ENCODE measurements around the gene LSM5. TPM values are rescaled to one million over a fixed set of nuclear protein-coding genes. Genes with fewer than 3 reads are reported as not detected.
A peak's percentile ranks its signal among the peaks of the same experiment; 100 is the strongest.

LSM5 gene
- total and polyA plus RNA-seq, 9 of the 15 experiments (the other 6 are each of a cell fraction or from before 2014, with no cell fraction given) = 36.3 to 620 (median 186) TPM

- Histone ChIP-seq H3K27me3 (ENCODE audit: control insufficient read depth in 2 of 2, insufficient read depth in 2 of 2, low read length in 2 of 2) (no peaks in the 10 kb centered on the region), H3K9me3 (replicated peaks; ENCODE audit: control insufficient read depth, insufficient read depth, low read depth, low read length) (no peaks in the 10 kb centered on the region; the same call in 1 of the 2 replicates), H3K9ac (ENCODE audit: insufficient read depth in 1 of 2, low read depth in 2 of 2, low read length in 2 of 2) (peak overlapping the region; percentile 90 to 98), H3K4me1 (replicated peaks in 1 of 2; ENCODE audit: control insufficient read depth in 2 of 2, insufficient read depth in 2 of 2, low read length in 2 of 2) (peaks cover 3 to 11% of the 10 kb centered on the region in 2 experiments; a peak in 4 of 5 replicates), H3K9me1 (ENCODE audit: control insufficient read depth, insufficient read depth, low read length) (no peaks in the 10 kb centered on the region), H2AFZ (ENCODE audit: low read depth, low read length) (peak overlapping the region; percentile 86), H3K4me3 (peak overlapping the region; percentile 57), H3K4me2 (ENCODE audit: insufficient read depth, low read length) (peak overlapping the region; percentile 85), H3K27ac (ENCODE audit: extremely low read depth, low read depth, low read length) (peak overlapping the region; percentile 98), H3K79me2 (ENCODE audit: control insufficient read depth, insufficient read depth, low read length) (peaks cover 64% of the 10 kb centered on the region), H3K36me3 (ENCODE audit: control insufficient read depth, insufficient read depth, low read length) (peaks cover 20% of the 10 kb centered on the region; the same call in 1 of the 3 replicates), H4K20me1 (replicated peaks; ENCODE audit: control insufficient read depth, insufficient read depth, low read length) (0 out of 2 replicates have a peak, but pooled peaks cover 3% of the 10 kb centered on the region)
- BruUV-seq (replicated peaks) = TSS peak; percentile 64
- intact Hi-C loops (cut with micrococcal nuclease) (loop anchor here (5.0 to 10.0 kb wide), 4 partner anchors 46 to 569 kb away; partner anchors contain the start of gene NT5C3A), in situ Hi-C loops (cut with MboI) (no loop called here)
- 2% methylated on average over 10 of the region's 10 CpGs for WGBS (ENCODE audit: insufficient coverage, low coverage, missing lambda C conversion rate)
- POLR2A ChIA-PET = interaction anchor here (0.7 to 2.5 kb wide), 6 partner anchors 9 to 516 kb away, joined by 3 to 23 read pairs (median 3); no protein-coding TSS in a partner anchor
- ATAC-seq = peak; percentile 7; the same call in 2 of the 3 replicates
- peak in 3 of 4 experiments; percentile 23 to 37 (median 29) for DNase-seq (ENCODE audit: extremely low read depth in 1 of 4, low spot score in 3 of 4)
- peak; percentile 69 for FAIRE-seq
- CTCF ChIA-PET (ENCODE audit: low intra/inter-chr PET ratio) = no interaction called here
- TF ChIP-seq CLOCK (CRISPR knock-in tag; IDR thresholded peaks at IDR 0.05; ENCODE audit: borderline replicate concordance) (no peak), CBX3 (IDR thresholded peaks at IDR 0.05; ENCODE audit: borderline replicate concordance in 1 of 2, low read length in 2 of 2) (0 out of 3 replicates have a peak, but pooled peaks of 1 of the 2 experiments have one; percentile 15), HLTF (IDR thresholded peaks at IDR 0.05) (no peak), HDAC1 (IDR thresholded peaks at IDR 0.05) (0 out of 4 replicates have a peak, but pooled peaks of 1 of the 2 experiments have one; percentile 24), ZNF79 (CRISPR knock-in tag; IDR thresholded peaks at IDR 0.05; ENCODE audit: low read depth) (no peak), ZNF316 (IDR thresholded peaks at IDR 0.05) (0 out of 2 replicates have a peak, but pooled peaks have one; percentile 16), ZNF444 (CRISPR knock-in tag; IDR thresholded peaks at IDR 0.05) (no peak), NFE2 (IDR thresholded peaks at IDR 0.05; ENCODE audit: low read depth) (peak; percentile 57; the same call in 1 of the 2 replicates), CTBP1 (IDR thresholded peaks at IDR 0.05; ENCODE audit: borderline replicate concordance) (peak; percentile 37; the same call in 1 of the 2 replicates), BRD4 (IDR thresholded peaks at IDR 0.05) (0 out of 2 replicates have a peak, but pooled peaks have one; percentile 2), GATAD2B (IDR thresholded peaks at IDR 0.05; ENCODE audit: borderline replicate concordance) (peak; percentile 50; the same call in 1 of the 2 replicates), RCOR1 (IDR thresholded peaks at IDR 0.05; ENCODE audit: borderline replicate concordance in 1 of 2, low read depth in 2 of 2, low read length in 2 of 2) (peak in 1 of 2 experiments; percentile 72; a peak in 2 of 4 replicates), SP1 (CRISPR knock-in tag; IDR thresholded peaks at IDR 0.05) (0 out of 2 replicates have a peak, but pooled peaks have one; percentile 36), ATF7 (IDR thresholded peaks at IDR 0.05) (peak; percentile 51; the same call in 1 of the 2 replicates)
- TF ChIP-seq, protein P1, sequence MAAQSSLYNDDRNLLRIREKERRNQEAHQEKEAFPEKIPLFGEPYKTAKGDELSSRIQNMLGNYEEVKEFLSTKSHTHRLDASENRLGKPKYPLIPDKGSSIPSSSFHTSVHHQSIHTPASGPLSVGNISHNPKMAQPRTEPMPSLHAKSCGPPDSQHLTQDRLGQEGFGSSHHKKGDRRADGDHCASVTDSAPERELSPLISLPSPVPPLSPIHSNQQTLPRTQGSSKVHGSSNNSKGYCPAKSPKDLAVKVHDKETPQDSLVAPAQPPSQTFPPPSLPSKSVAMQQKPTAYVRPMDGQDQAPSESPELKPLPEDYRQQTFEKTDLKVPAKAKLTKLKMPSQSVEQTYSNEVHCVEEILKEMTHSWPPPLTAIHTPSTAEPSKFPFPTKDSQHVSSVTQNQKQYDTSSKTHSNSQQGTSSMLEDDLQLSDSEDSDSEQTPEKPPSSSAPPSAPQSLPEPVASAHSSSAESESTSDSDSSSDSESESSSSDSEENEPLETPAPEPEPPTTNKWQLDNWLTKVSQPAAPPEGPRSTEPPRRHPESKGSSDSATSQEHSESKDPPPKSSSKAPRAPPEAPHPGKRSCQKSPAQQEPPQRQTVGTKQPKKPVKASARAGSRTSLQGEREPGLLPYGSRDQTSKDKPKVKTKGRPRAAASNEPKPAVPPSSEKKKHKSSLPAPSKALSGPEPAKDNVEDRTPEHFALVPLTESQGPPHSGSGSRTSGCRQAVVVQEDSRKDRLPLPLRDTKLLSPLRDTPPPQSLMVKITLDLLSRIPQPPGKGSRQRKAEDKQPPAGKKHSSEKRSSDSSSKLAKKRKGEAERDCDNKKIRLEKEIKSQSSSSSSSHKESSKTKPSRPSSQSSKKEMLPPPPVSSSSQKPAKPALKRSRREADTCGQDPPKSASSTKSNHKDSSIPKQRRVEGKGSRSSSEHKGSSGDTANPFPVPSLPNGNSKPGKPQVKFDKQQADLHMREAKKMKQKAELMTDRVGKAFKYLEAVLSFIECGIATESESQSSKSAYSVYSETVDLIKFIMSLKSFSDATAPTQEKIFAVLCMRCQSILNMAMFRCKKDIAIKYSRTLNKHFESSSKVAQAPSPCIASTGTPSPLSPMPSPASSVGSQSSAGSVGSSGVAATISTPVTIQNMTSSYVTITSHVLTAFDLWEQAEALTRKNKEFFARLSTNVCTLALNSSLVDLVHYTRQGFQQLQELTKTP (IDR thresholded peaks at IDR 0.05; ENCODE audit: low read depth in 1 of 2, partially characterized antibody in 2 of 2) = peak in 1 of 2 experiments; percentile 31
Observed at GRCh38 chr7:32496052-32496813, 6.1 kb upstream of the LSM5 start.

All from K562 (cell line).